Measurements from ENCODE around the gene ADAM12. TPM values are rescaled to one million over a fixed set of nuclear protein-coding genes. Genes with fewer than 3 reads are reported as not detected.

Gene ADAM12
- total and polyA plus RNA-seq, 10 of the 15 experiments (the other 5 are each of a cell fraction or from before 2014, with no cell fraction given) = under 0.01 to 0.62 (median 0.04) TPM; not detected in 5

GRCh38 chr10:126128581-126128980, 259.7 kb downstream of the ADAM12 start:
- no peak for FAIRE-seq
- Histone ChIP-seq H3K4me2 (ENCODE audit: control insufficient read depth, insufficient read depth) (no peak overlapping the region), H3K79me2 (ENCODE audit: control insufficient read depth, insufficient read depth, low read length) (no peaks in the 10 kb centered on the region), H3K27ac (ENCODE audit: control insufficient read depth, insufficient read depth) (no peak overlapping the region), H3K4me3 (no peak overlapping the region), H3K36me3 (ENCODE audit: control insufficient read depth in 2 of 2, insufficient read depth in 2 of 2, low read length in 1 of 2) (no peaks in the 10 kb centered on the region), H2AFZ (ENCODE audit: control insufficient read depth, low read depth, low read length) (no peak overlapping the region), H3K9ac (ENCODE audit: control insufficient read depth, insufficient read depth, low read length) (no peak overlapping the region), H4K20me1 (ENCODE audit: control insufficient read depth, insufficient read depth) (no peaks in the 10 kb centered on the region), H3K9me3 (replicated peaks; ENCODE audit: control insufficient read depth, insufficient read depth, low read length) (no peaks in the 10 kb centered on the region), H3K27me3 (replicated peaks in 1 of 2; ENCODE audit: control insufficient read depth in 2 of 2, insufficient read depth in 2 of 2, low read length in 1 of 2) (no peaks in the 10 kb centered on the region), H3K4me1 (ENCODE audit: control insufficient read depth, insufficient read depth, low read length) (no peaks in the 10 kb centered on the region)
- in situ Hi-C loops (cut with MboI) = no loop called here
- no peak for DNase-seq (ENCODE audit: low read depth, low spot score)
- BruUV-seq (replicated peaks) = no TSS peak
- ChIA-PET RAD21 (ENCODE audit: unreplicated experiment) (no interaction called here), CTCF (no interaction called here), POLR2A (no interaction called here), SMC1A (ENCODE audit: uncharacterized antibody, unreplicated experiment) (interaction anchor here (0.5 kb wide), 1 partner anchor 41 kb away, joined by 3 read pairs; no protein-coding TSS in a partner anchor)
- TF ChIP-seq IKZF1 (conservative IDR thresholded peaks at IDR 0.05) (no peak), BRCA1 (IDR thresholded peaks at IDR 0.05; ENCODE audit: low read depth, low read length) (no peak), STAT1 (conservative IDR thresholded peaks at IDR 0.05) (no peak), HDAC6 (IDR thresholded peaks at IDR 0.05; ENCODE audit: unreplicated experiment) (no peak), RUNX3 (IDR thresholded peaks at IDR 0.05; ENCODE audit: low read length) (no peak), ZNF274 (IDR thresholded peaks at IDR 0.05; ENCODE audit: insufficient read depth, insufficient read length) (no peak), PBX3 (IDR thresholded peaks at IDR 0.05; ENCODE audit: insufficient replicate concordance, low read depth, low read length) (peak; percentile 21), NFIC (IDR thresholded peaks at IDR 0.05; ENCODE audit: low read depth, low read length) (0 out of 2 replicates have a peak, but pooled peaks have one; percentile 33), TARDBP (IDR thresholded peaks at IDR 0.05; ENCODE audit: borderline replicate concordance) (no peak), BCL3 (IDR thresholded peaks at IDR 0.05; ENCODE audit: borderline replicate concordance, insufficient read depth, low read depth, low read length, poor library complexity, severe bottlenecking) (peak; percentile 98), TCF3 (IDR thresholded peaks at IDR 0.05; ENCODE audit: borderline replicate concordance, insufficient read depth, low read depth, low read length) (peak; percentile 87), JUND (IDR thresholded peaks at IDR 0.05; ENCODE audit: low read depth, low read length) (no peak)
- ATAC-seq = no peak
- WGBS (ENCODE audit: insufficient coverage, insufficient replicate concordance, low lambda C conversion rate, missing lambda C conversion rate) = 76% methylated on average over 21 of the region's 21 CpGs
- intact Hi-C loops (cut with micrococcal nuclease; ENCODE audit: unreplicated experiment) = no loop called here

All from GM12878 (cell line).